HG02759 (cell line): ENCODE results near the gene KCTD19.

Experiments used
- ATAC-seq: cut with Tn5 transposase; IDR thresholded peaks from one replicate; pipeline ENCODE4 v1.9.1; 2021; ENCODE audit warnings: mild to moderate bottlenecking, moderate library complexity; ENCODE audit not compliant: unreplicated experiment

KCTD19 gene

GRCh38 chr16:67260426-67261063 lies 66.0 kb downstream of the KCTD19 start:
- ATAC-seq, result peak; percentile 52

- no peak for ATAC-seq
These were observed 66.8 kb downstream of the KCTD19 start for GRCh38 chr16:67259705-67260104.

- no peak for ATAC-seq
These were observed 68.2 kb downstream of the KCTD19 start for GRCh38 chr16:67258161-67258835.

- no peak for ATAC-seq
These were observed 68.9 kb downstream of the KCTD19 start for GRCh38 chr16:67257486-67258160.

- ATAC-seq, result no peak
These were observed 69.8 kb downstream of the KCTD19 start for GRCh38 chr16:67256701-67257230.

- no peak for ATAC-seq
These were observed 70.9 kb downstream of the KCTD19 start for GRCh38 chr16:67255553-67256221.

- no peak for ATAC-seq
These were observed 71.6 kb downstream of the KCTD19 start for GRCh38 chr16:67254801-67255552.

- ATAC-seq, result no peak
These were observed 73.7 kb downstream of the KCTD19 start for GRCh38 chr16:67252609-67253497.

- ATAC-seq, result no peak
These were observed 76.6 kb downstream of the KCTD19 start for GRCh38 chr16:67250045-67250327.

GRCh38 chr16:67249178-67250044 lies 77.1 kb downstream of the KCTD19 start:
- ATAC-seq, result no peak

GRCh38 chr16:67248401-67249177 lies 78.0 kb downstream of the KCTD19 start, which contains the start of gene SLC9A5:
Gene SLC9A5 (plus strand): TSS chr16:67248979. CDS start chr16:67249015, 36 bp downstream.
- no peak for ATAC-seq

GRCh38 chr16:67248073-67248400 lies 78.5 kb downstream of the KCTD19 start:
- ATAC-seq, result no peak

GRCh38 chr16:67247192-67248072 lies 79.1 kb downstream of the KCTD19 start, which contains the start of gene FHOD1:
Gene FHOD1 (minus strand): TSS chr16:67247481. CDS start chr16:67247410, 71 bp downstream.
- ATAC-seq, result peak; percentile 52

GRCh38 chr16:67246756-67247191 lies 79.8 kb downstream of the KCTD19 start:
- peak; percentile 4 for ATAC-seq

GRCh38 chr16:67246081-67246755 lies 80.3 kb downstream of the KCTD19 start:
- peak; percentile 25 for ATAC-seq

- ATAC-seq, result no peak
These were observed 80.9 kb downstream of the KCTD19 start for GRCh38 chr16:67245674-67246080.
